Transverse colon (tissue), 4 donors: ENCODE data around the gene CYGB.
"Not testable (repeated sequence)": the region's sequence is repeated elsewhere in the genome, so short reads cannot be mapped to it uniquely, and the experiment has no call there.

Experiments
- EP300 ChIP-seq: sonication (generic); formaldehyde crosslinking; IDR thresholded peaks from one replicate; pipeline ENCODE4 v1.6.1; 2017; ENCODE audit warnings: antibody characterized with exemption, low read depth
- POLR2A ChIP-seq: fragments of 450-650 bp; IDR thresholded peaks from one replicate; pipeline ENCODE4 v1.6.1; 2016; ENCODE audit warnings: antibody characterized with exemption, mild to moderate bottlenecking, moderate library complexity
- POLR2AphosphoS5 ChIP-seq, 3 donors: sonication (generic); formaldehyde crosslinking; IDR thresholded peaks; one replicate each; pipeline ENCODE4 v1.6.1; 2016; ENCODE audit warnings: antibody characterized with exemption in 3 of 3
- TF ChIP-seq, protein P1 (sequence below), 5 experiments: fragments of 200-600 bp in 3 of 5; fragments of 450-650 bp in 2 of 5; sonication (generic) in 3 of 5; IDR thresholded peaks; 1 replicate in 2 of 5; 2 replicates in 3 of 5; pipeline ENCODE4 v1.5.1; 2016 to 2017; ENCODE audit warnings: antibody characterized with exemption in 5 of 5, inconsistent platforms in 3 of 5, mild to moderate bottlenecking in 2 of 5, moderate library complexity in 1 of 5

DNA sequence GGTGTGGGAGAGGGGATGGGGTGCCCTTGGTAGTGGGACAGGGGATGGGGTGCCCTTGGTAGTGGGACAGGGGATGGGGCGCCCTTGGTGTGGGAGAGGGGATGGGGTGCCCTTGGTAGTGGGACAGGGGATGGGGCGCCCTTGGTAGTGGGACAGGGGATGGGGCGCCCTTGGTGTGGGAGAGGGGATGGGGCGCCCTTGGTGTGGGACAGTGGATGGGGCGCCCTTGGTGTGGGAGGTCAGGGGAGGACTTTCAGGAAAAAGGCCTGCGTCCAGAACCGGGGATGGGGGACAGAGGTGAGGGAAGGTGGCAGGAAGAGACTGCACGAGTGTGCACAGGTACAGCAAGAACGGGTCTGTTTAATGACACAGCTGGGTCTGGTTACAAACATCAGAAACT lies 10.5 kb downstream of the CYGB start:
- TF ChIP-seq, protein P1, sequence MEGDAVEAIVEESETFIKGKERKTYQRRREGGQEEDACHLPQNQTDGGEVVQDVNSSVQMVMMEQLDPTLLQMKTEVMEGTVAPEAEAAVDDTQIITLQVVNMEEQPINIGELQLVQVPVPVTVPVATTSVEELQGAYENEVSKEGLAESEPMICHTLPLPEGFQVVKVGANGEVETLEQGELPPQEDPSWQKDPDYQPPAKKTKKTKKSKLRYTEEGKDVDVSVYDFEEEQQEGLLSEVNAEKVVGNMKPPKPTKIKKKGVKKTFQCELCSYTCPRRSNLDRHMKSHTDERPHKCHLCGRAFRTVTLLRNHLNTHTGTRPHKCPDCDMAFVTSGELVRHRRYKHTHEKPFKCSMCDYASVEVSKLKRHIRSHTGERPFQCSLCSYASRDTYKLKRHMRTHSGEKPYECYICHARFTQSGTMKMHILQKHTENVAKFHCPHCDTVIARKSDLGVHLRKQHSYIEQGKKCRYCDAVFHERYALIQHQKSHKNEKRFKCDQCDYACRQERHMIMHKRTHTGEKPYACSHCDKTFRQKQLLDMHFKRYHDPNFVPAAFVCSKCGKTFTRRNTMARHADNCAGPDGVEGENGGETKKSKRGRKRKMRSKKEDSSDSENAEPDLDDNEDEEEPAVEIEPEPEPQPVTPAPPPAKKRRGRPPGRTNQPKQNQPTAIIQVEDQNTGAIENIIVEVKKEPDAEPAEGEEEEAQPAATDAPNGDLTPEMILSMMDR (IDR thresholded peaks at IDR 0.05): not testable (repeated sequence)
- TF ChIP-seq POLR2AphosphoS5 (IDR thresholded peaks at IDR 0.05); POLR2A; EP300: not testable (repeated sequence)
